B cell (primary cell): ENCODE results near the gene FOXP3. TPM values are rescaled to one million over a fixed set of nuclear protein-coding genes. Genes with fewer than 3 reads are reported as not detected.
"Not testable (repeated sequence)": the region's sequence is repeated elsewhere in the genome, so short reads cannot be mapped to it uniquely, and the experiment has no call there.

Experiments used
- ATAC-seq: fragments of 200-7000 bp; cut with Tn5 transposase; one replicate; pipeline ENCODE4 v1.10.0; 2021; ENCODE audit warnings: low read depth, mild to moderate bottlenecking, moderate number of reproducible peaks, moderate library complexity
- CTCF ChIA-PET: fragments of 350-600 bp; sonication (Branson Sonifier 250); formaldehyde crosslinking; loops from one replicate; lab custom pipeline; 2021; ENCODE audit warnings: antibody characterized with exemption, inconsistent platforms; lab: Charles Lee
- POLR2A ChIA-PET: fragments of 350-600 bp; sonication (Branson Sonifier 250); formaldehyde crosslinking; loops from one replicate; lab custom pipeline; 2021; ENCODE audit warnings: antibody characterized with exemption; lab: Charles Lee
- DNase-seq: peaks from one replicate; pipeline ENCODE4 v3.0.0; 2013
- H2AFZ ChIP-seq: 2 replicates; pipeline ENCODE4 v1.6.1; 2012; ENCODE audit warnings: mild to moderate bottlenecking, low read depth, low read length; ENCODE audit not compliant: insufficient read depth, poor library complexity, severe bottlenecking
- H3K27ac ChIP-seq, 2 donors: 1 replicate in 1 of 2; 2 replicates in 1 of 2; pipeline ENCODE4 v1.5.1; 2012 to 2013; ENCODE audit warnings: low read length in 2 of 2, mild to moderate bottlenecking in 2 of 2, moderate library complexity in 1 of 2
- H3K27me3 ChIP-seq, 4 experiments: fragments of 200-600 bp in 1 of 4; sonication (generic) in 1 of 4; replicated peaks in 1 of 4; 1 replicate in 2 of 4; 2 replicates in 2 of 4; pipeline versions ENCODE4 v1.6.1 to v1.7.0; 2013 to 2016; ENCODE audit warnings: low read length in 3 of 4, mild to moderate bottlenecking in 2 of 4, mixed read lengths in 1 of 4, moderate library complexity in 1 of 4; ENCODE audit not compliant: insufficient read depth in 4 of 4, control insufficient read depth in 3 of 4; ENCODE audit errors: control extremely low read depth in 1 of 4
- H3K36me3 ChIP-seq, 2 experiments: replicated peaks in 1 of 2; 1 replicate in 1 of 2; 2 replicates in 1 of 2; pipeline versions ENCODE4 v1.6.1 to v1.7.1; 2013; ENCODE audit warnings: low read length in 1 of 2; ENCODE audit not compliant: insufficient read depth in 2 of 2, control insufficient read depth in 1 of 2; ENCODE audit errors: control extremely low read depth in 1 of 2, extremely low read depth in 1 of 2
- H3K4me1 ChIP-seq, 2 donors: fragments of 200-600 bp in 1 of 2; sonication (generic) in 1 of 2; 1 replicate in 1 of 2; 2 replicates in 1 of 2; pipeline versions ENCODE4 v1.5.1 to v1.6.1; 2013 to 2017; ENCODE audit warnings: low read length in 2 of 2; ENCODE audit not compliant: control insufficient read depth in 2 of 2, insufficient read depth in 2 of 2
- H3K4me2 ChIP-seq: replicated peaks from 2 replicates; pipeline ENCODE3; 2012; ENCODE audit warnings: mild to moderate bottlenecking, low read depth, low read length; ENCODE audit not compliant: poor library complexity, severe bottlenecking
- H3K4me3 ChIP-seq, 5 experiments: fragments of 200-600 bp in 1 of 5; sonication (generic) in 1 of 5; 1 replicate in 3 of 5; 2 replicates in 2 of 5; pipeline versions ENCODE4 v1.5.1 to v1.7.0; 2011 to 2016; ENCODE audit warnings: low read length in 4 of 5, mild to moderate bottlenecking in 4 of 5, low read depth in 2 of 5, control low read depth in 1 of 5, moderate library complexity in 1 of 5; ENCODE audit not compliant: insufficient read depth in 1 of 5; ENCODE audit errors: control extremely low read depth in 1 of 5, extremely low read depth in 1 of 5
- H3K79me2 ChIP-seq: fragments of 200-600 bp; sonication (generic); one replicate; pipeline ENCODE4 v1.6.0; 2016; ENCODE audit warnings: low read length; ENCODE audit not compliant: control insufficient read depth, insufficient read depth
- H3K9ac ChIP-seq: fragments of 200-600 bp; sonication (generic); 2 replicates; pipeline ENCODE4 v1.6.1; 2017; ENCODE audit warnings: mild to moderate bottlenecking, low read length, moderate library complexity
- H3K9me3 ChIP-seq, 3 donors: one replicate each; pipeline versions ENCODE4 v1.6.1 to v1.7.1; 2013; ENCODE audit warnings: low read length in 2 of 3; ENCODE audit not compliant: control insufficient read depth in 2 of 3, insufficient read depth in 1 of 3; ENCODE audit errors: control extremely low read depth in 1 of 3
- H4K20me1 ChIP-seq: 2 replicates; pipeline ENCODE4 v1.6.0; 2012; ENCODE audit warnings: mild to moderate bottlenecking, low read length; ENCODE audit not compliant: insufficient read depth, control insufficient read depth, poor library complexity, severe bottlenecking
- H3K27ac Mint-ChIP-seq: one replicate; pipeline ENCODE4 v1.8.0; 2021; ENCODE audit warnings: mixed read lengths
- H3K27me3 Mint-ChIP-seq: one replicate; pipeline ENCODE4 v1.8.0; 2021; ENCODE audit warnings: mixed read lengths
- H3K4me1 Mint-ChIP-seq: one replicate; pipeline ENCODE4 v1.8.0; 2021; ENCODE audit warnings: mixed read lengths
- H3K4me3 Mint-ChIP-seq: one replicate; pipeline ENCODE4 v1.8.0; 2021; ENCODE audit warnings: mixed read lengths
- H3K9me3 Mint-ChIP-seq: one replicate; pipeline ENCODE4 v1.8.0; 2022; ENCODE audit warnings: mixed read lengths; ENCODE audit not compliant: insufficient read depth
- EZH2 ChIP-seq: IDR thresholded peaks from 2 replicates; pipeline ENCODE4 v1.6.1; 2012; ENCODE audit warnings: borderline replicate concordance, low read depth, mild to moderate bottlenecking, moderate library complexity, low read length; ENCODE audit not compliant: insufficient read depth, poor library complexity, severe bottlenecking
- WGBS: methylation state at CpG from one replicate; pipeline ENCODE4 v1.1.5; 2013; ENCODE audit warnings: missing lambda C conversion rate; ENCODE audit not compliant: insufficient coverage; 5-methylcytosine and 5-hydroxymethylcytosine counted together
- intact Hi-C: fragments of 100-400 bp; cut with micrococcal nuclease; formaldehyde crosslinking; loops from one replicate; pipeline ENCODE4 v1.10.0; 2022
- polyA plus RNA-seq: library from polyadenylated mRNA; depleted of rRNA; stranded (reverse); fragments of >200 nt; gene quantifications from 2 replicates; pipeline ENCODE4 v1.2.3, GENCODE V29; 2012
- total RNA-seq, 2 donors: library from RNA; stranded (reverse); fragments of 120-200 nt in 1 of 2; gene quantifications; 1 replicate in 1 of 2; 2 replicates in 1 of 2; pipeline versions ENCODE4 v1.2.3 to v1.2.4, GENCODE V29; 2013 to 2022
- TF ChIP-seq, protein P1 (sequence below): fragments of 200-600 bp; IDR thresholded peaks from one replicate; pipeline ENCODE4 v1.8.0; 2022; ENCODE audit warnings: antibody characterized with exemption, mild to moderate bottlenecking

Gene FOXP3
- total and polyA plus RNA-seq, 2 donors (not counting 1 experiment from before 2014, with no cell fraction given) = 0.03 TPM; not detected in 1

DNA sequence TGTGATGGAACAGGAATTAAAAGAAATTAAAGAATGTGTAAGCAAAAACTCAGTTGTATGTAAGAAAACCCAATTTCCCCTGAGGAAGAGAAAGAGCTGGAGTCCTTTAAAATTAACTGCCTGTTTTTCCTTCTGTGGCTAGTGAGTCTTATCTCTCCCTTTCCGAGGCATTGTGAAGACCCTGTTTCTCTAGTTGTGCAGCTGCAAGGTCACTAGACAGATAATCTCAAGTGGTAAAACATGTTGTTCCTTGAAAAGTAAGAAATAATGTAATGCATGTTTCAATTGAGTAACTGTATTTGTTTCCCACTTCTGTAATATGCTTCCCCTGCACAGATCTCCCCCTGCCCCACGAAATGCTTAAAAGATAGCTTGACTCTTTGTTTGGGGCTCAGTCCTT is 43.3 kb upstream of the FOXP3 start:
- peaks cover 11 to 20% of the 10 kb centered on the region in 2 donors for H3K4me1 ChIP-seq
- WGBS = no CpG with 5 or more reads among the region's 2 CpGs
- H3K9me3 Mint-ChIP-seq, DNase-seq, H2AFZ ChIP-seq, H3K9ac ChIP-seq, POLR2A ChIA-PET, H3K4me3 ChIP-seq, H3K4me3 Mint-ChIP-seq, ATAC-seq, H3K36me3 ChIP-seq, H4K20me1 ChIP-seq, H3K27ac Mint-ChIP-seq, CTCF ChIA-PET, H3K27me3 Mint-ChIP-seq, H3K9me3 ChIP-seq, H3K79me2 ChIP-seq, H3K27ac ChIP-seq, H3K27me3 ChIP-seq, intact Hi-C loops, H3K4me2 ChIP-seq: not testable (repeated sequence)
- peaks cover 19% of the 10 kb centered on the region for H3K4me1 Mint-ChIP-seq

- Mint-ChIP-seq H3K4me3 (no peak within 1 kb of the TSS), H3K27me3 (peaks cover 3% of the 10 kb centered on the region), H3K9me3 (no peaks in the 10 kb centered on the region), H3K27ac (no peak within 1 kb of the TSS), H3K4me1 (no peaks in the 10 kb centered on the region)
- TF ChIP-seq, protein P1, sequence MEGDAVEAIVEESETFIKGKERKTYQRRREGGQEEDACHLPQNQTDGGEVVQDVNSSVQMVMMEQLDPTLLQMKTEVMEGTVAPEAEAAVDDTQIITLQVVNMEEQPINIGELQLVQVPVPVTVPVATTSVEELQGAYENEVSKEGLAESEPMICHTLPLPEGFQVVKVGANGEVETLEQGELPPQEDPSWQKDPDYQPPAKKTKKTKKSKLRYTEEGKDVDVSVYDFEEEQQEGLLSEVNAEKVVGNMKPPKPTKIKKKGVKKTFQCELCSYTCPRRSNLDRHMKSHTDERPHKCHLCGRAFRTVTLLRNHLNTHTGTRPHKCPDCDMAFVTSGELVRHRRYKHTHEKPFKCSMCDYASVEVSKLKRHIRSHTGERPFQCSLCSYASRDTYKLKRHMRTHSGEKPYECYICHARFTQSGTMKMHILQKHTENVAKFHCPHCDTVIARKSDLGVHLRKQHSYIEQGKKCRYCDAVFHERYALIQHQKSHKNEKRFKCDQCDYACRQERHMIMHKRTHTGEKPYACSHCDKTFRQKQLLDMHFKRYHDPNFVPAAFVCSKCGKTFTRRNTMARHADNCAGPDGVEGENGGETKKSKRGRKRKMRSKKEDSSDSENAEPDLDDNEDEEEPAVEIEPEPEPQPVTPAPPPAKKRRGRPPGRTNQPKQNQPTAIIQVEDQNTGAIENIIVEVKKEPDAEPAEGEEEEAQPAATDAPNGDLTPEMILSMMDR = no peak
- no peak for TF ChIP-seq EZH2
- no peaks in the 10 kb centered on the region for H3K4me1 ChIP-seq
- H3K27me3 ChIP-seq = no peaks in the 10 kb centered on the region
- POLR2A ChIA-PET = no interaction called here
- no peak within 1 kb of the TSS for H3K4me2 ChIP-seq
- H3K27ac ChIP-seq = no peak within 1 kb of the TSS
- no peak within 1 kb of the TSS for H3K4me3 ChIP-seq
- no peaks in the 10 kb centered on the region for H3K79me2 ChIP-seq
- no peaks in the 10 kb centered on the region for H4K20me1 ChIP-seq
- no peak for DNase-seq
- 96% methylated on average over 5 of the region's 15 CpGs for WGBS
- no peak within 1 kb of the TSS for H2AFZ ChIP-seq
- CTCF ChIA-PET = no interaction called here
- H3K9me3 ChIP-seq = no peaks in the 10 kb centered on the region
- ATAC-seq = no peak
- H3K36me3 ChIP-seq = no peaks in the 10 kb centered on the region
- no peak within 1 kb of the TSS for H3K9ac ChIP-seq
- intact Hi-C loops = no loop called here
These were observed 38.8 kb upstream of the FOXP3 start, which contains the start of gene GAGE10 for GRCh38 chrX:49303346-49303745. TSS of gene GAGE10 (plus strand) at chrX:49303646. CDS start at chrX:49304860, 1,214 bp downstream.
